Natural killer cell (primary cell): ENCODE data around the gene RASSF5. TPM values are rescaled to one million over a fixed set of nuclear protein-coding genes. Genes with fewer than 3 reads are reported as not detected.
A peak's percentile ranks its signal among the peaks of the same experiment; 100 is the strongest.

ENCODE experiments used
- ATAC-seq, 3 donors: fragments of 150-1000 bp in 2 of 3; fragments of 200-7000 bp in 1 of 3; cut with Tn5 transposase; 1 replicate in 1 of 3; 2 replicates in 2 of 3; pipeline ENCODE4 v1.10.0; 2021; ENCODE audit warnings: mild to moderate bottlenecking in 2 of 3, moderate library complexity in 2 of 3
- DNase-seq, 2 donors: peaks; one replicate each; pipeline versions ENCODE4 v3.0.0 to v3.0.0-alpha.2; 2013 to 2021; ENCODE audit warnings: mixed read lengths in 1 of 2
- H3K27ac ChIP-seq: one replicate; pipeline ENCODE4 v1.5.1; 2013; ENCODE audit warnings: mild to moderate bottlenecking, low read length
- H3K27me3 ChIP-seq: one replicate; pipeline ENCODE4 v1.6.1; 2013; ENCODE audit warnings: low read length; ENCODE audit not compliant: control insufficient read depth, insufficient read depth
- H3K36me3 ChIP-seq: one replicate; pipeline ENCODE4 v1.6.1; 2013; ENCODE audit warnings: low read length; ENCODE audit not compliant: control insufficient read depth, insufficient read depth
- H3K4me1 ChIP-seq: one replicate; pipeline ENCODE4 v1.6.1; 2013; ENCODE audit warnings: low read length; ENCODE audit not compliant: control insufficient read depth, insufficient read depth
- H3K4me3 ChIP-seq: one replicate; pipeline ENCODE4 v1.5.1; 2013; ENCODE audit warnings: low read length
- H3K9me3 ChIP-seq: one replicate; pipeline ENCODE4 v1.6.1; 2013; ENCODE audit warnings: low read length; ENCODE audit not compliant: control insufficient read depth, insufficient read depth
- H3K27ac Mint-ChIP-seq, 2 donors: one replicate each; pipeline ENCODE4 v1.8.0; 2022; ENCODE audit warnings: mild to moderate bottlenecking in 2 of 2, mixed read lengths in 2 of 2, moderate library complexity in 1 of 2
- H3K27me3 Mint-ChIP-seq, 2 donors: one replicate each; pipeline ENCODE4 v1.8.0; 2022; ENCODE audit warnings: low read depth in 2 of 2, mixed read lengths in 2 of 2
- H3K36me3 Mint-ChIP-seq: one replicate; pipeline ENCODE4 v1.8.0; 2022; ENCODE audit warnings: mixed read lengths
- H3K4me1 Mint-ChIP-seq, 2 donors: one replicate each; pipeline ENCODE4 v1.8.0; 2022; ENCODE audit warnings: mixed read lengths in 2 of 2
- H3K4me3 Mint-ChIP-seq: one replicate; pipeline ENCODE4 v1.8.0; 2022; ENCODE audit warnings: mild to moderate bottlenecking, moderate library complexity, mixed read lengths
- H3K9me3 Mint-ChIP-seq, 2 donors: one replicate each; pipeline ENCODE4 v1.8.0; 2022; ENCODE audit warnings: mixed read lengths in 2 of 2
- WGBS: methylation state at CpG from one replicate; pipeline ENCODE4 v1.1.7; 2013; ENCODE audit warnings: missing lambda C conversion rate; ENCODE audit not compliant: insufficient coverage; 5-methylcytosine and 5-hydroxymethylcytosine counted together
- intact Hi-C: fragments of 100-400 bp; cut with micrococcal nuclease; formaldehyde crosslinking; loops from one replicate; pipeline ENCODE4 v1.14.2; 2022
- total RNA-seq, 4 donors: library from RNA; stranded (reverse); fragments of 120-200 nt in 1 of 4; gene quantifications; one replicate each; pipeline versions ENCODE4 v1.2.3 to v1.2.4, GENCODE V29; 2013 to 2022
- TF ChIP-seq, protein P1 (sequence below): fragments of 200-600 bp; IDR thresholded peaks from one replicate; pipeline ENCODE4 v1.8.0; 2022; ENCODE audit warnings: antibody characterized with exemption

RASSF5 gene
- total RNA-seq, 3 donors from 2014 or later (not counting 1 experiment from before 2014, with no cell fraction given): 231 to 333 (median 279) TPM

DNA sequence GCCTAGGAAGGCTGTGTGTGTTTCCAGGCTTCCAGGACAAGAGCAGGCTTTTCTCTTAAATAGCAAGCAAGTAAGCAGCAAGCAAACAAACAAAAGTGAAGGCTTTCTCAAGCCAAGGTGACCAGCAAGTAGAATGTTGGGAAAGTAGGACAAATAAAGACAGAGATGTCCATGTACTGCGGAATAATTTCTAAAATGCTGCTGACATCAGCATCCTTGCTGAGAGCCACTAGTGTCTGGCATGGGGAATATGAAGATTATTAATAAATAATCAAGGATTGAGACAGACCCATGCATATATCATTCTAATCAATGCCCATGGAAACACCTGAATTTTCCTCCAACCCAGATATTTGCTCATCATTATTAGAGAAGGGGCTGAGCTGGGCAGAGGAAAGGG, 121.6 kb downstream of the RASSF5 start:
- Mint-ChIP-seq H3K36me3 (no peaks in the 10 kb centered on the region), H3K4me3 (no peak overlapping the region), H3K27me3 (peaks cover 18 to 22% of the 10 kb centered on the region in 2 donors), H3K4me1 (no peaks in the 10 kb centered on the region), H3K27ac (no peak overlapping the region), H3K9me3 (no peaks in the 10 kb centered on the region)
- Histone ChIP-seq H3K36me3 (no peaks in the 10 kb centered on the region), H3K27ac (no peak overlapping the region), H3K9me3 (no peaks in the 10 kb centered on the region), H3K4me1 (no peaks in the 10 kb centered on the region), H3K4me3 (no peak overlapping the region), H3K27me3 (no peaks in the 10 kb centered on the region)
- no CpG with 5 or more reads among the region's 1 CpG for WGBS
- intact Hi-C loops: no loop called here
- no peak for ATAC-seq
- TF ChIP-seq, protein P1, sequence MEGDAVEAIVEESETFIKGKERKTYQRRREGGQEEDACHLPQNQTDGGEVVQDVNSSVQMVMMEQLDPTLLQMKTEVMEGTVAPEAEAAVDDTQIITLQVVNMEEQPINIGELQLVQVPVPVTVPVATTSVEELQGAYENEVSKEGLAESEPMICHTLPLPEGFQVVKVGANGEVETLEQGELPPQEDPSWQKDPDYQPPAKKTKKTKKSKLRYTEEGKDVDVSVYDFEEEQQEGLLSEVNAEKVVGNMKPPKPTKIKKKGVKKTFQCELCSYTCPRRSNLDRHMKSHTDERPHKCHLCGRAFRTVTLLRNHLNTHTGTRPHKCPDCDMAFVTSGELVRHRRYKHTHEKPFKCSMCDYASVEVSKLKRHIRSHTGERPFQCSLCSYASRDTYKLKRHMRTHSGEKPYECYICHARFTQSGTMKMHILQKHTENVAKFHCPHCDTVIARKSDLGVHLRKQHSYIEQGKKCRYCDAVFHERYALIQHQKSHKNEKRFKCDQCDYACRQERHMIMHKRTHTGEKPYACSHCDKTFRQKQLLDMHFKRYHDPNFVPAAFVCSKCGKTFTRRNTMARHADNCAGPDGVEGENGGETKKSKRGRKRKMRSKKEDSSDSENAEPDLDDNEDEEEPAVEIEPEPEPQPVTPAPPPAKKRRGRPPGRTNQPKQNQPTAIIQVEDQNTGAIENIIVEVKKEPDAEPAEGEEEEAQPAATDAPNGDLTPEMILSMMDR: no peak
- no peak for DNase-seq

DNA sequence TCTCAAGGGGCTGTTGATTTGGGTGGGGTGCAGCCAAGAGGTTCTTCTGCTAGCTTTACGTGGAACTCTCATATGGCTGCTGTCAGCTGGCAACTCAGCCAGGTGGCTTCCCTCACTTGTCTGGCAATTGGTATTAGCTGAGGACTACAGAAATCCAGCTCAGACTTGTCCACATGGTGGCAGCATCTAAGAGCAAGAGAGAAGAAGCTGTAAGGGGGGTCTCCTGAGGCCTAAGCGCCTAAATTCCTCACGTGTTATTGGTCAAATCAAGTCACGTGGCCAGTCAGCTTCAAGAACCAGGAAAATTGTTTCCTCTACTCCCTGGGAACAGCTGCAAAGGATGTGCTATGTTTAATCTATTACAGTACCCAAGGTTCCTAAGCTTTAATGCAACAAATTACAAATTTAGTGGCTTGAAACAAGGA, 123.8 kb downstream of the RASSF5 start:
- H3K36me3 ChIP-seq: no peaks in the 10 kb centered on the region
- Mint-ChIP-seq H3K36me3 (no peaks in the 10 kb centered on the region), H3K9me3 (no peaks in the 10 kb centered on the region), H3K27me3 (peaks cover 20 to 30% of the 10 kb centered on the region in 2 donors), H3K27ac (no peak overlapping the region), H3K4me1 (peaks cover 10 to 20% of the 10 kb centered on the region in 2 donors), H3K4me3 (no peak overlapping the region)
- H3K4me1 ChIP-seq: peaks cover 16% of the 10 kb centered on the region
- H3K9me3 ChIP-seq: no peaks in the 10 kb centered on the region
- peaks cover 6% of the 10 kb centered on the region for H3K27me3 ChIP-seq
- H3K4me3 ChIP-seq: no peak overlapping the region
- H3K27ac ChIP-seq: no peak overlapping the region
- DNase-seq: peak in 1 of 2 donors; percentile 51
- TF ChIP-seq, protein P1: no peak
- intact Hi-C loops: loop anchor here (10.0 kb wide), 2 partner anchors 174 to 284 kb away; no protein-coding TSS in a partner anchor
- WGBS: 40% methylated on average over 4 of the region's 4 CpGs
- no peak for ATAC-seq

DNA sequence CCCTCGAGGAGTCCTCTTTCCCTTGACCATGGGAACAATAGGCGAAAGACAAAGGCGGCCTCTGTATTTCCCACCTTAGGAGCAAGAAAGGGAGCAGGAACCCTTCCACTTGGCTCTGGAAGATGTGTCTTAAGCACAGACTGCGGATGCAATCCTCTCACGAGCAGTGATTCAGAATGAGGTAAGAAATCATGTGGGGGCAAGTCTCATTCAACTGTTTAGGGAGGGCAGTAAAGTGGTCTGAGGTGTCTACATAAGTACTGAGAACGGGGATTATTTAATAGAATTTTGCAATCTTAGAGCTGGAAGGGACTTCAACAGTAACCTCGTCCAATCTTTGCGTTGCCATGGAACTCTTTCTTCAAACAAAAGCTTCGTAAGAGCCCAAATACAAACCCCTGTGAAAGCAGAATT, 126.4 kb downstream of the RASSF5 start:
- H3K4me3 Mint-ChIP-seq: peak overlapping the region; percentile 41
- H3K4me3 ChIP-seq: no peak overlapping the region

More for the DNA sequence above, 126.4 kb downstream of the RASSF5 start:
- Mint-ChIP-seq H3K27me3 (peaks cover 18 to 32% of the 10 kb centered on the region in 2 donors), H3K9me3 (no peaks in the 10 kb centered on the region), H3K36me3 (no peaks in the 10 kb centered on the region), H3K4me1 (peaks cover 10 to 21% of the 10 kb centered on the region in 2 donors), H3K27ac (no peak overlapping the region)
- DNase-seq (no peak), ATAC-seq (no peak)
- H3K36me3 ChIP-seq: no peaks in the 10 kb centered on the region
- intact Hi-C loops: loop anchor here (1.0 to 10.0 kb wide), 4 partner anchors 31 to 349 kb away; no protein-coding TSS in a partner anchor
- H3K27me3 ChIP-seq: peaks cover 8% of the 10 kb centered on the region
- TF ChIP-seq, protein P1: no peak
- H3K4me1 ChIP-seq: peaks cover 17% of the 10 kb centered on the region
- no peak overlapping the region for H3K27ac ChIP-seq
- WGBS: 86% methylated on average over 8 of the region's 9 CpGs
- H3K9me3 ChIP-seq: no peaks in the 10 kb centered on the region
